K562 (cell line): ENCODE data around the gene MED19. TPM values are rescaled to one million over a fixed set of nuclear protein-coding genes. Genes with fewer than 3 reads are reported as not detected.

Source experiments
- CHD7 ChIP-seq: fragments of 200-600 bp; sonication (generic); IDR thresholded peaks from one replicate; pipeline ENCODE4 v1.6.1; 2012; ENCODE audit warnings: mild to moderate bottlenecking, low read depth, low read length, inconsistent platforms
- E2F8 ChIP-seq: fragments of 450-650 bp; IDR thresholded peaks from 2 replicates; pipeline ENCODE4 v1.7.1; 2018; ENCODE audit warnings: mild to moderate bottlenecking, low read depth; ENCODE audit not compliant: partially characterized antibody
- HBP1 ChIP-seq: fragments of 450-650 bp; formaldehyde crosslinking; IDR thresholded peaks from 2 replicates; pipeline ENCODE4 v1.4.0; 2022; ENCODE audit warnings: missing genetic modification characterization
- HDAC1 ChIP-seq, 2 experiments: fragments of 450-650 bp; IDR thresholded peaks; 2 replicates each; pipeline ENCODE4 v1.6.1; 2016 to 2017; ENCODE audit warnings: inconsistent platforms in 1 of 2, mild to moderate bottlenecking in 1 of 2, moderate library complexity in 1 of 2
- NFYB ChIP-seq: IDR thresholded peaks from 2 replicates; pipeline ENCODE4 v1.6.1; 2011; ENCODE audit warnings: mild to moderate bottlenecking, moderate library complexity; ENCODE audit not compliant: insufficient read length; ENCODE audit errors: extremely low read depth
- THRB ChIP-seq: fragments of 450-650 bp; formaldehyde crosslinking; conservative IDR thresholded peaks from 2 replicates; pipeline ENCODE4 v1.4.0; 2022; ENCODE audit warnings: mild to moderate bottlenecking, missing genetic modification characterization
- ZNF408 ChIP-seq: fragments of 250-450 bp; sonication (Bioruptor Pico); IDR thresholded peaks from 2 replicates; pipeline ENCODE4 v1.4.0; 2020; ENCODE audit warnings: low read depth, mild to moderate bottlenecking, moderate library complexity
- ZNF695 ChIP-seq: fragments of 450-650 bp; formaldehyde crosslinking; IDR thresholded peaks from 2 replicates; pipeline ENCODE4 v1.4.0; 2020; ENCODE audit warnings: mild to moderate bottlenecking, moderate library complexity
- polyA plus RNA-seq, 8 experiments: library from polyadenylated mRNA; depleted of rRNA in 4 of 8; stranded (reverse) in 5 of 8; unstranded in 3 of 8; fragments of >200 nt; fragmentation: Nextera tagmentation in 2 of 8; fragmentation: Illumina TruSeq in 1 of 8; extraction: Ambion mirVana in 2 of 8; extraction: Trizol in 1 of 8; gene quantifications; 2 replicates each; pipeline versions ENCODE4 v1.2.1 to v1.2.3, GENCODE V29; 2011 to 2014; ENCODE audit warnings: inconsistent platforms in 1 of 8, missing spikeins in 1 of 8
- total RNA-seq, 7 experiments: library from RNA; depleted of rRNA in 6 of 7; stranded (reverse); fragments of >200 nt in 6 of 7; fragmentation: Illumina TruSeq in 2 of 7; extraction: Trizol in 2 of 7; gene quantifications; 2 replicates each; pipeline versions ENCODE4 v1.2.1 to v1.2.3, GENCODE V29; 2011 to 2021; ENCODE audit warnings: low replicate concordance in 1 of 7

MED19 gene
- total and polyA plus RNA-seq, 9 of the 15 experiments (the other 6 are each of a cell fraction or from before 2014, with no cell fraction given) = 7.3 to 23.5 (median 15.0) TPM

GRCh38 chr11:57712256-57713150 lies 488 bp upstream of the MED19 start, which contains the start of gene TMX2 (continued):
- TF ChIP-seq CHD7 (no peak), E2F8 (peak; percentile 92), NFYB (peak; percentile 77), HDAC1 (IDR thresholded peaks at IDR 0.05) (peak in 1 of 2 experiments; percentile 93; a peak in 2 of 4 replicates), ZNF695 (CRISPR knock-in tag) (no peak), THRB (CRISPR knock-in tag) (no peak), HBP1 (CRISPR knock-in tag) (peak; percentile 62; the same call in 1 of the 2 replicates), ZNF408 (CRISPR knock-in tag) (no peak)
